Esophagus muscularis mucosa (tissue), 4 donors: Measurements from ENCODE around the gene ACOXL. TPM values are rescaled to one million over a fixed set of nuclear protein-coding genes. Genes with fewer than 3 reads are reported as not detected.
"Not testable (repeated sequence)": the region's sequence is repeated elsewhere in the genome, so short reads cannot be mapped to it uniquely, and the experiment has no call there.

ENCODE experiments used
- DNase-seq: peaks from one replicate; pipeline ENCODE4 v3.0.0-alpha.2; 2017; ENCODE audit errors: extremely low spot score
- H3K27ac ChIP-seq, 4 donors: fragments of 200-600 bp; sonication (generic); replicated peaks in 1 of 4; 1 replicate in 3 of 4; 2 replicates in 1 of 4; pipeline ENCODE4 v1.5.1; 2016 to 2019; ENCODE audit warnings: mild to moderate bottlenecking in 1 of 4
- H3K27me3 ChIP-seq, 4 donors: fragments of 200-600 bp; sonication (generic); one replicate each; pipeline versions ENCODE4 v1.5.1 to v1.6.0; 2016 to 2019
- H3K36me3 ChIP-seq, 4 donors: fragments of 200-600 bp; sonication (generic); one replicate each; pipeline ENCODE4 v1.5.1; 2016 to 2019
- H3K4me1 ChIP-seq, 4 donors: fragments of 200-600 bp; sonication (generic); one replicate each; pipeline ENCODE4 v1.5.1; 2016 to 2019
- H3K4me3 ChIP-seq, 4 donors: fragments of 200-600 bp; sonication (generic); 1 replicate in 2 of 4; 2 replicates in 2 of 4; pipeline ENCODE4 v1.5.1; 2016 to 2019; ENCODE audit warnings: mild to moderate bottlenecking in 4 of 4, moderate library complexity in 1 of 4
- H3K9me3 ChIP-seq, 4 donors: fragments of 200-600 bp; sonication (generic); 1 replicate in 3 of 4; 2 replicates in 1 of 4; pipeline ENCODE4 v1.5.1; 2016 to 2019
- EP300 ChIP-seq: sonication (generic); formaldehyde crosslinking; IDR thresholded peaks from one replicate; pipeline ENCODE4 v1.6.1; 2017; ENCODE audit warnings: antibody characterized with exemption
- POLR2A ChIP-seq: fragments of 450-650 bp; IDR thresholded peaks from one replicate; pipeline ENCODE4 v1.6.1; 2017; ENCODE audit warnings: antibody characterized with exemption, moderate library complexity, mild to moderate bottlenecking, low read depth
- POLR2AphosphoS5 ChIP-seq, 2 donors: sonication (generic); formaldehyde crosslinking; IDR thresholded peaks; one replicate each; pipeline ENCODE4 v1.6.1; 2017; ENCODE audit warnings: antibody characterized with exemption in 2 of 2
- WGBS: methylation state at CpG from one replicate; pipeline ENCODE4 v1.1.5; 2018; 5-methylcytosine and 5-hydroxymethylcytosine counted together
- intact Hi-C: fragments of 100-400 bp; cut with DNase I; formaldehyde crosslinking; loops from one replicate; pipeline ENCODE4 v1.15.1; 2023
- total RNA-seq, 4 donors: library from RNA; depleted of rRNA; stranded (reverse); fragments of >200 nt; gene quantifications; one replicate each; pipeline versions ENCODE4 v1.1.0 to v1.2.1, GENCODE V29; 2016
- TF ChIP-seq, protein P1 (sequence below), 3 experiments: fragments of 200-600 bp in 2 of 3; fragments of 450-650 bp in 1 of 3; sonication (generic) in 2 of 3; IDR thresholded peaks; one replicate each; pipeline ENCODE4 v1.5.1; 2017 to 2019; ENCODE audit warnings: antibody characterized with exemption in 3 of 3, mild to moderate bottlenecking in 2 of 3, moderate library complexity in 1 of 3

ACOXL gene
- total RNA-seq, 4 donors from 2014 or later = not detected

DNA sequence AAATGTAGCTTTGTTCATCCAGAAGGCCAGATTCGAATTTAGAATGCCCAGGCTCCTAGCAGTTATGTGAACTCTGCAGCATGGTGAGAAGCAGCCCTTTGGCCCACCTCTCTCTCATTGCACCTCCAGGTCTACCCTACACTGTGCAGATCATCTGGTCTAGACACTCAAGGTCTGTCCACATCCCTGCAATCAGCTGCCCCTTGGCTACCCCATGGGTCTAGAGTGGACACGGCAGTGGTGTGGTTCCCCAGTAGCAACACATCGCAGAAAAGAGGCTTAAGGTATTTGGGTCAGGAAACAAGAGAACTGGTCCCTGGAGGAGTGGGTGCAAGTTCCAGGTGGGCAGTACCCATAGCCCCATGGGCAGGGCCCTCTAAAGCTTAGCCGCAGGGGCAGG lies 311.7 kb downstream of the ACOXL start:
- Histone ChIP-seq H3K9me3 (no peaks in the 10 kb centered on the region), H3K4me3 (no peak overlapping the region), H3K27me3 (no peaks in the 10 kb centered on the region), H3K36me3 (no peaks in the 10 kb centered on the region), H3K4me1 (no peaks in the 10 kb centered on the region), H3K27ac (no peak overlapping the region)
- DNase-seq = peak; percentile 82
- TF ChIP-seq EP300 (no peak), POLR2A (no peak), POLR2AphosphoS5 (IDR thresholded peaks at IDR 0.05) (no peak)
- TF ChIP-seq, protein P1, sequence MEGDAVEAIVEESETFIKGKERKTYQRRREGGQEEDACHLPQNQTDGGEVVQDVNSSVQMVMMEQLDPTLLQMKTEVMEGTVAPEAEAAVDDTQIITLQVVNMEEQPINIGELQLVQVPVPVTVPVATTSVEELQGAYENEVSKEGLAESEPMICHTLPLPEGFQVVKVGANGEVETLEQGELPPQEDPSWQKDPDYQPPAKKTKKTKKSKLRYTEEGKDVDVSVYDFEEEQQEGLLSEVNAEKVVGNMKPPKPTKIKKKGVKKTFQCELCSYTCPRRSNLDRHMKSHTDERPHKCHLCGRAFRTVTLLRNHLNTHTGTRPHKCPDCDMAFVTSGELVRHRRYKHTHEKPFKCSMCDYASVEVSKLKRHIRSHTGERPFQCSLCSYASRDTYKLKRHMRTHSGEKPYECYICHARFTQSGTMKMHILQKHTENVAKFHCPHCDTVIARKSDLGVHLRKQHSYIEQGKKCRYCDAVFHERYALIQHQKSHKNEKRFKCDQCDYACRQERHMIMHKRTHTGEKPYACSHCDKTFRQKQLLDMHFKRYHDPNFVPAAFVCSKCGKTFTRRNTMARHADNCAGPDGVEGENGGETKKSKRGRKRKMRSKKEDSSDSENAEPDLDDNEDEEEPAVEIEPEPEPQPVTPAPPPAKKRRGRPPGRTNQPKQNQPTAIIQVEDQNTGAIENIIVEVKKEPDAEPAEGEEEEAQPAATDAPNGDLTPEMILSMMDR (IDR thresholded peaks at IDR 0.05) = no peak
- 82% methylated on average over 4 of the region's 4 CpGs for WGBS
- intact Hi-C loops = no loop called here

DNA sequence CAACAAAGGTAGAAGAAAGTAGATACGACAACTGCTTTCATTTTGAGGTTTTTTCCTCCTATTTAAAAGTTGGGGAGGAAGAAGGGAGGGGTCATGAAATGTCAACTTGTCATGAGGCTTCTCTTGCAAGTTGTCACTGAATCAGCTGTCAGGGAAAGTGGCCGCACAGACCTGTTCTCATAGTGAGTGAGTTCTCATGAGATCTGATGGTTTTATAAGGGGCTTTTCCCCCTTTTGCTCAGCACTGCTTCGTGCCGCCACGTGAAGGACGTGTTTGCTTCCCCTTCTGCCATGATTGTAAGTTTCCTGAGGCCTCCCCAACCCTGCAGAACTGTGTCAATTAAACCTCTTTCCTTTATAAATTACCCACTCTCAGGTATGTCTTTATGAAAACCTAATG lies 312.9 kb downstream of the ACOXL start:
- H3K4me3 ChIP-seq, H3K9me3 ChIP-seq, H3K4me1 ChIP-seq, H3K27ac ChIP-seq, intact Hi-C loops, H3K27me3 ChIP-seq, H3K36me3 ChIP-seq: not testable (repeated sequence)
- DNase-seq = peak; percentile 29
- 92% methylated on average over 6 of the region's 6 CpGs for WGBS

DNA sequence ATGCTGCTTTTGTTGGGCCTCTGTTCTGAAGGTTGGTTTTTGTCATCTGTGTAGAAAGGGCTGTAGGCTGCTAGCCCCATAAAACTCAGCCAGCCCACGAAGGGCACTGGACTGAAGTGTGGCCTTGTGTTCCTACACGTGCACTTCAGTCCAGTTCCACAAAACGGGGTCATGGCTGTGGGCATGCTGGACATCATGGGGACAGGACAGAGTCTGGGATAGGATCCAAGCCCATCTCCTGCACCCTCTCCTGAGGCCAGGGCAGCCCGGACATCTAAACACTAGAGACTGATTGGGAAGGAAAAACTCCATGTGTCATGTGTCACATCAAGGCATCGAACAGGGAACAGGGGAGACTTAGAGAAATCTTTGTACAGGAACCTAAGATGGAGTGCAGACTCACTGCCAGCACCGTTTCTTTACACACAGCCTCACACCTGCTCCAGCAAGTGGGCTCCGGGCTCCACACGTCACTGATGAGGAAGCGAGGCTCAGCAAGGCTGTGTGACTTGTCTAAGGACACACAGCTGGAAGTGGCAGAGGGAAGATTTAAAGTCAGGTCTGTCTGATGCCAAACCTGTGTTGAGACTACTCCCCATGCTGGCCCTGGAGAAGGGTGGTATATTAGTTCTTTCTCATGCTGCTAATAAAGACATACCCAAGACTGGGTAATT lies 313.5 kb downstream of the ACOXL start:
- intact Hi-C loops = no loop called here
- Histone ChIP-seq H3K27ac (no peak overlapping the region), H3K4me1 (no peaks in the 10 kb centered on the region), H3K36me3 (no peaks in the 10 kb centered on the region), H3K9me3 (no peaks in the 10 kb centered on the region), H3K27me3 (no peaks in the 10 kb centered on the region), H3K4me3 (no peak overlapping the region)
- TF ChIP-seq POLR2A (no peak), POLR2AphosphoS5 (IDR thresholded peaks at IDR 0.05) (no peak), EP300 (no peak)
- TF ChIP-seq, protein P1 (IDR thresholded peaks at IDR 0.05) = no peak
- WGBS = 86% methylated on average over 8 of the region's 9 CpGs
- peak; percentile 62 for DNase-seq

DNA sequence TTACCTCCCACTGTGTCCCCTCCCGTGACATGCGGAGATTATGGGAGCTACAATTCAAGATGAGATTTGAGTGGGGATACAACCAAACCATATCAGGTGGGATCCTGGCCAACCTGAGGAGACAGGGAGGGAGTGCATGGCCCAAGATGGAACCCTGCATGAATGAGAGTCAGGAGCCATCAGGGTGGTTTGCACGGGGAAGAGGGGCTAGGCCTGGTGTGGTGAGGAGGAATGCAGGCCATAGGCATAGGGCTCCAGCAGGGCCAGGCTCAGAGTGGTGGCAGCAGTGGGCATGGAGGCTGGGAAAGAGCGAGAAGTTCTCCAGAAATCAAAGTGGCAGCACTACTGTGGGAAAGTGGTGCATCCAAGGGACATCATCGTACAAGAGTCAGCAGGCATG lies 314.3 kb downstream of the ACOXL start:
- H3K27ac ChIP-seq = no peak overlapping the region
- H3K9me3 ChIP-seq = no peaks in the 10 kb centered on the region
- no peak for TF ChIP-seq EP300
- no peak for TF ChIP-seq POLR2AphosphoS5 (IDR thresholded peaks at IDR 0.05)
- TF ChIP-seq POLR2A = no peak
- TF ChIP-seq, protein P1 (IDR thresholded peaks at IDR 0.05) = no peak
- H3K36me3 ChIP-seq = no peaks in the 10 kb centered on the region
- no peaks in the 10 kb centered on the region for H3K27me3 ChIP-seq
- H3K4me3 ChIP-seq = no peak overlapping the region
- H3K4me1 ChIP-seq = no peaks in the 10 kb centered on the region
- peak; percentile 53 for DNase-seq
- WGBS = 95% methylated on average over 5 of the region's 5 CpGs
- intact Hi-C loops = no loop called here

DNA sequence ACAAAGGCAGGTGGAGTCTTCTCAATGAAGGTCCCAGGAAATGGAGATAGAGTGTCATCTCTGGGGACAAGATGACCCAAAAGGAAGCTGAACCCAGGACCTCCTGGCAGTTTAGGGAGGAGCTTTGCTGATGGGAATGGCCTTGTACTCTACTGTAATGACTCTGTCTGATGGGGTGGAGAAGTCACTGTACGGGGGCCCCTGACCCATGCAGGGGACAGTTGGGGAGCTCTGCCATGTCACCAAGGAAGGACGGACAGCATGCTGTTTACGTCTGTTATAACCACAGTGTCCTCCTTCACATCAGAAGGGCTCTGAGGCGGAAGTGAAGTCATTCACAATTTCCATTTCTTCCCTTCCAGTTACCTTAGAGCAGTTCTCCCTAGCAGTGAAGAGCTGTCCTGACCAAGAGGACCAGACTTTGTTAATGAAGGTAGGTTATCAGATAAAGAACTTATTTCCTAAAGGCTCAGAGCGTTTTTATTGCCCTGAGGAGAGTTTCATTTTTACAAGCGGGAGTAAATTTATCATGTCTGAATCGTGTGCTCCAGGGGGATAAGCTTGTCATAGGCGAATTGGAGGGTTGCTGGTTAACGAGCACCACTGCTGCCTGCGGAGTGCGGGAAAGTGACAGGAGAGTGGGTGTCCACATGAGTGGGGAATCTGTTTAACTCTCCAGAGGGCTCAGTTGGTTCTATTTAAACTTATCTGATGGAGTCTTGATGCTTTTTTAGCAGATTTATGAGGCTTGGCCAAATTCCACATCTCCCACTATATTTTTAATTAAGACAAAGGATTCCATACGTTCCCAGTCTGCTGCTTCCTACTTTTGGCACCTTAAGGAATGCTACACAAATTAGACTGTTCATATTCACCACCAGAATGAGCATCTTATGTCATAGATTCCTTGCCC lies 316.7 kb downstream of the ACOXL start:
- Histone ChIP-seq H3K27me3 (peaks cover 0 to 6% (median 0%) of the 10 kb centered on the region in 4 donors), H3K4me1 (no peaks in the 10 kb centered on the region), H3K36me3 (no peaks in the 10 kb centered on the region), H3K4me3 (no peak overlapping the region), H3K9me3 (no peaks in the 10 kb centered on the region), H3K27ac (no peak overlapping the region)
- 63% methylated on average over 12 of the region's 12 CpGs for WGBS
- intact Hi-C loops = no loop called here
- TF ChIP-seq EP300 (no peak), POLR2A (no peak), POLR2AphosphoS5 (IDR thresholded peaks at IDR 0.05) (no peak)
- TF ChIP-seq, protein P1 (IDR thresholded peaks at IDR 0.05) = no peak
- DNase-seq = peak; percentile 80
